Measurements from ENCODE around the gene RAB7B.
"Not testable (repeated sequence)": the region's sequence is repeated elsewhere in the genome, so short reads cannot be mapped to it uniquely, and the experiment has no call there.

RAB7B gene

DNA sequence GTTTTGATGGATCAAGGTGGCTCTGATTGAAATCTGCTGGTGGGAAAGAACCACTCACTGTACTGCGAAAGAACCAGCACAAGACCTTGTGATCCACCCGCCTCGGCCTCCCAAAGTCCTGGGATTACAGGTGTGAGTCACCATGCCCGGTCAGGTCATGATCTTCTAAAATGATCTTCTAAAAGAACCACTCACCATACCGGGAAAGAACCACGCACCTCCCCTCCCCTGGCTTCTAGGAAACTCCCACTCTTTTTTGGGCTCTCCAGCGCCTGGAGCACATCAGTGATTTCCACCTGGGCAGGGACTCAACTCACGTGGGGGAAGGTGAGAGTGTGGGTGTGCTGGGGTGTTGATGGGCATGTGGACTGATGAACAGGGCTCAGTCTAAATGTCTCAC is 7.9 kb upstream of the RAB7B start:
- H3K4me1 Mint-ChIP-seq, result peaks cover 26% of the 10 kb centered on the region
- H3K36me3 Mint-ChIP-seq, result no peaks in the 10 kb centered on the region

DNA sequence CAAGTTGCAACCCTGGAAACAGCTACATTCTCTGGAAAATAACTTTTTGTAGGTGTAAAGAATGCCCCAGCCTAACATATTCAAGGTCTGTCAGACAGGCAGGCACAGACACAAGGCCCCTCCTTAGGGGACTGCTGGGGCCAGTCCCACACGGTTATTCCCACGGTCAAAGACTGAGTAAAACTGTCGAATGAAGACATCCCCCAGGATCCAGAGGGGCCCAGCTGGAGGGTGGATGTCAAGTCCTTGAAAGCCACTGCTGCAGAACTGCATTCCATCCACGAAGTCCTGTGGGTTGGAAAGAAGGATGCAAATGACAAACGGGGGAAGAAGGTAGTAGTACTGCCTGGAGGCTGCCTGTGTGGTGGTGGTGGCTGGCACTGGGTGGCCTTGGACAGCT is 6.9 kb upstream of the RAB7B start:
- Mint-ChIP-seq H3K9me3 (no peaks in the 10 kb centered on the region), H3K4me1 (peaks cover 26% of the 10 kb centered on the region), H3K36me3 (no peaks in the 10 kb centered on the region), H3K4me3 (no peak overlapping the region), H3K27ac (no peak overlapping the region)
- ATAC-seq, result no peak
- no peak for DNase-seq (ENCODE audit: low spot score in 2 of 2)

More for the DNA sequence above, 7.9 kb upstream of the RAB7B start:
- Mint-ChIP-seq H3K27ac (peak overlapping the region; percentile 64), H3K9me3 (no peaks in the 10 kb centered on the region), H3K4me3 (no peak overlapping the region)
- ATAC-seq (peak; percentile 39), DNase-seq (ENCODE audit: low spot score in 2 of 2) (no peak)

DNA sequence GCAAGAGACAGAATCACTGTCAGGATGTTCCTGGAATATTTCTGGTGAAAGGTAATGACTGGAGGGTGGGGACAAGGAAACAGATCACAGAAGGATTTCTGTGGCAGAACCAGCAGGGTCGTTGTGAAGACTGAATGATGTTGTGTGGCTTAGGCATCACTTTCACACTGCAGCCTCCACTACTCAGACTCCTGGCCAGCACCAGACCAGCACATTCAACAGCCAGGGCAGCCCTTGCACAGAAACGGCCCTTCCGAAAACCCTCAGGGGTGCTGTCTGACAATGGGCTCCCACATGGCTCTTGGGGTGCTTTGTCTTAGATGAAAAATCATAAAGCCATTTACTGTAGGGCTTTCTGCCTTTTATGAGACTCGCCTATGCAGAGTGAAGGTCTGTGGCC is 3.8 kb upstream of the RAB7B start:
- no peak for DNase-seq (ENCODE audit: low spot score in 2 of 2)
- no peak overlapping the region for H3K27ac Mint-ChIP-seq
- peaks cover 25% of the 10 kb centered on the region for H3K4me1 Mint-ChIP-seq
- no peak for ATAC-seq
- H3K9me3 Mint-ChIP-seq, result no peaks in the 10 kb centered on the region
- no peak overlapping the region for H3K4me3 Mint-ChIP-seq
- no peaks in the 10 kb centered on the region for H3K36me3 Mint-ChIP-seq

DNA sequence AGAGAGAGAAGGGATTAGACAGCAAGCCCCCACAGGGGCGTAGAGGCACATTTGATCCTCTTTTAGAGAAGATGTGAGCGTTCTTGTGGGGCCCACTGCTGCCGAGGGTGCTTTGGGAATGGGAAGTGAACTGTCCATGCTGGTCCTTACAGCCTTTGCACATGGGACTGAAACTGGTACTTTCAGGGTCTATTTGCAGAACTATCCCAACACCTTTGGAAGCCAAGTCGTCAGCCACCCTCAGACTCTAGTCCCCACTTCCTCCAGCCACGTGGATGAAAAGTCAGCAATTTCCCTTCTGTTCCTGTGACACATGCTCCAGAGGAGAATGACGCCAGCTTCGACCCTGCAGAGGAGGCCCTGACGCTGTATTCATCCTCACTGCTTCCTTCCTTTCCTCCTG is 2.6 kb upstream of the RAB7B start:
- H3K36me3 Mint-ChIP-seq, result no peaks in the 10 kb centered on the region
- H3K27ac Mint-ChIP-seq, result no peak overlapping the region
- H3K4me1 Mint-ChIP-seq, result peaks cover 20% of the 10 kb centered on the region
- no peak overlapping the region for H3K4me3 Mint-ChIP-seq
- no peak for ATAC-seq
- DNase-seq (ENCODE audit: low spot score in 2 of 2), result no peak
- no peaks in the 10 kb centered on the region for H3K9me3 Mint-ChIP-seq

DNA sequence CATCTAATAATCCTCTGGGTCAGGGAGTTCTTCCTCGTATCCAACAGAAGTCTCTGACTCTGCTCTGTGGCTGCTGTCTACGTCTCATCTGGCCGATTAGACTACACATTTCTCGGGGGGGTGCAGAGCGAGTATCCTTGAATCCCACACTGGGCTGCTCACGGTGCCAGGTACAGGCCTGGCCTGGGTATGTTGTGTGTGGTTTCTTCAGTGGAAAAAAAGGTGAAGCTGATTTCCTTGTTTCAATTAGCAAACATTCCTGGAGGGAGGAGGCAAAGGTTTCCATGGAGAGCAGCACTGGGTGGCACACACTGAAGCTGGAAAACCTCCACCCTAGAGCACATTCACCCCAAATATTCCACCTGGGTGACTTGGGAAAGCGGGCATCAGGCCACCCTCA is 2.0 kb upstream of the RAB7B start:
- H3K4me3 Mint-ChIP-seq, result no peak overlapping the region
- H3K27ac Mint-ChIP-seq, result no peak overlapping the region
- peaks cover 20% of the 10 kb centered on the region for H3K4me1 Mint-ChIP-seq
- H3K36me3 Mint-ChIP-seq, result no peaks in the 10 kb centered on the region
- DNase-seq (ENCODE audit: low spot score in 2 of 2), result no peak
- H3K9me3 Mint-ChIP-seq, result no peaks in the 10 kb centered on the region
- ATAC-seq, result no peak

GRCh38 chr1:206004826-206005225 is 1.6 kb upstream of the RAB7B start:
- no peak for DNase-seq (ENCODE audit: low spot score in 2 of 2)
- H3K27ac Mint-ChIP-seq, result no peak overlapping the region
- no peaks in the 10 kb centered on the region for H3K9me3 Mint-ChIP-seq
- no peak overlapping the region for H3K4me3 Mint-ChIP-seq
- ATAC-seq, result no peak
- H3K36me3 Mint-ChIP-seq, result no peaks in the 10 kb centered on the region
- peaks cover 20% of the 10 kb centered on the region for H3K4me1 Mint-ChIP-seq

DNA sequence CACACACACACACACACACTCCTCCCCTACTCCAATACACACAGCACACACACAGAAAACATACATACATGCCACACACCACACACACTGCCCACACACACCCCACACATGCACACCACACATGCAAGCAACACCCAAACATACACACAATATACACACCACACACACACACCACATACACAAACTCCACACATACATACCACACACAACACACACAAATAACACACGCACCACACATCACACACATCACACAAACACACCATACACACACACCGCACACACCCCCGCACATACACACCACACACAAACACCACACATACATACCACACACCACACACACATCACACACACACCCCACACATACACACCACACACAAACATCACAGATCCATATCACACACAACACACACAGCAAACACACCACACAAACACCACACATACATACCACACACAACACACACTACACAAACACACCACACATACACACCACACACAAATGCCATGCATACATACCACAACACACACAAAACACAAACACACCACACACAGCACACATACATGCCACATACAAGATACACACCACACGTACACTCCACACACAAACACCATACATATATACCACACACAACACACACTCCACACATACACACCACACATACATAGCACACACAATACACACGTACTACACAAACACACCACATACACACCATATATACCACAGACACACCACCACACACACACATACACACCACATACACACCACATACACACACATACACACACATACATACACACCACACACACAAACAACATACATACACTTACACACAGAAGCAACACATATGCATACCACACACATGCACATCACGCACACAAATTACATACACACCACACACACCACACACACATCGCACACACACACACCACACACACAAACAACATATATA is 932 bp upstream of the RAB7B start:
- H3K36me3 Mint-ChIP-seq, result no peaks in the 10 kb centered on the region
- H3K4me1 Mint-ChIP-seq, result peaks cover 20% of the 10 kb centered on the region
- H3K4me3 Mint-ChIP-seq, result no peak overlapping the region
- no peak for ATAC-seq
- no peaks in the 10 kb centered on the region for H3K9me3 Mint-ChIP-seq
- H3K27ac Mint-ChIP-seq, result no peak overlapping the region
- DNase-seq (ENCODE audit: low spot score in 2 of 2), result no peak

DNA sequence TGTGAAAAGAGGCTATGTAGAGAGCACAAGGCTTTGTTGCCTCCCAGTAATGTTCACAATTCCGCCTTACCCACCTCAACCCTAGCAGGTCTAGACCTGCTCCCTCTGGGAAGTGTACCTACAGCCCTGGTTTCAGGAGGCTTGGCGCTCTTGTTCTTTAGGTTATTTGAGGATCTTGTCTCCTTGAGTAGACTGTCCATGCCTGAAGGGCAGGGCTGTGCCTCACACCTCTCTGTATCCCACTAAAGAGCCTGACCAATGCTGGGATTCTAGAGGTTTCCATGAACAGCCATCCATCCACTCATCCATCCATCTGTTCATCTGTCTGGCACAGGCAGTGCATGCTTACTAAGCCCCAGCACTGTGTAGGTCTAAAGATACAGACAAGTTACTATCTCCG is 1.0 kb downstream of the RAB7B start:
- Mint-ChIP-seq H3K4me1 (peaks cover 20% of the 10 kb centered on the region), H3K9me3 (no peaks in the 10 kb centered on the region), H3K4me3 (no peak overlapping the region), H3K36me3 (no peaks in the 10 kb centered on the region), H3K27ac (no peak overlapping the region)
- ATAC-seq (no peak), DNase-seq (ENCODE audit: low spot score in 2 of 2) (no peak)

GRCh38 chr1:206001476-206001888 is 1.7 kb downstream of the RAB7B start:
- Mint-ChIP-seq H3K9me3 (no peaks in the 10 kb centered on the region), H3K36me3 (no peaks in the 10 kb centered on the region), H3K4me1 (peaks cover 27% of the 10 kb centered on the region), H3K4me3 (no peak overlapping the region), H3K27ac (no peak overlapping the region)
- DNase-seq (ENCODE audit: low spot score in 2 of 2), result no peak
- ATAC-seq, result peak; percentile 86

DNA sequence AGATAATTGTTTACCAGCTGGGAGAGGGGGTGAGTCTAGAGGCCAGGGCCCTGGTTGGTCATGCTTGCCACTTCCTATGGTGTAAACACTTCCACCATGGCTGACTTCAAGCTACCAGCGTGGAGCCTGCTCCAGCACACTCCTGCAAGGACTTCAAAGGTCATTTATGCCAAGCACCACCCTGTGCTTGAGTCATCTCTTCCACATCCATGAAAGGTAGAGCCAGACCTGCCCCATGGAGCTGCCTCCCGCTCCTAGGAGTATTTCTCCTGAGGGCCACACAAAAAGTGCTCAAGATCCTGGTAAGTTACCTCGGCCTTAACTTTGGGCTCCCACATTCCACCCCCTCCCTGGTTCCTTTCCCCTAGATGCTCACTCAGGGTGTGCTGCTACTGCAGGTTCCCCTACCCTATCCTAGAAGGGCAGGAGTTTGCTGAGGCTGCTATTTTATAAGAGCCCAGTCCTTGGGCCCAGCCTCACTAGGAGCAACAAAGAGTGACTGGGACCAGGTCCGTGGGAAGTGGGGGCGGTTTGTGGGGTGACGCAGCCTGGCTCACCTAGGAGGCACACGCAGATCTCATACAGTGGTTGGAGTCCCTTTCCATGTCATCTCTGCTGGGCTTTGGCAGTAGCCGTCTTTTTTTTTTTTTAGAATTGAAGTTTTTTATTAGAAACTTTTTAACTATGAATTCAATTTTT is 2.4 kb downstream of the RAB7B start:
- Mint-ChIP-seq H3K27ac (no peak overlapping the region), H3K36me3 (no peaks in the 10 kb centered on the region)
- peak; percentile 55 for ATAC-seq

GRCh38 chr1:205998457-205999241 is 4.5 kb downstream of the RAB7B start:
- Mint-ChIP-seq H3K4me3 (no peak overlapping the region), H3K27ac (no peak overlapping the region), H3K36me3 (no peaks in the 10 kb centered on the region), H3K9me3 (no peaks in the 10 kb centered on the region), H3K4me1 (peaks cover 18% of the 10 kb centered on the region)
- DNase-seq (ENCODE audit: low spot score in 2 of 2), result no peak
- no peak for ATAC-seq

More for the DNA sequence above, 2.4 kb downstream of the RAB7B start:
- peaks cover 30% of the 10 kb centered on the region for H3K4me1 Mint-ChIP-seq
- no peak for DNase-seq (ENCODE audit: low spot score in 2 of 2)
- H3K9me3 Mint-ChIP-seq, result no peaks in the 10 kb centered on the region
- H3K4me3 Mint-ChIP-seq, result no peak overlapping the region

GRCh38 chr1:205996641-205997040 is 6.6 kb downstream of the RAB7B start:
- DNase-seq (ENCODE audit: low spot score in 2 of 2); H3K4me3 Mint-ChIP-seq; H3K9me3 Mint-ChIP-seq; ATAC-seq; H3K36me3 Mint-ChIP-seq; H3K27ac Mint-ChIP-seq: not testable (repeated sequence)
- peaks cover 12% of the 10 kb centered on the region for H3K4me1 Mint-ChIP-seq

DNA sequence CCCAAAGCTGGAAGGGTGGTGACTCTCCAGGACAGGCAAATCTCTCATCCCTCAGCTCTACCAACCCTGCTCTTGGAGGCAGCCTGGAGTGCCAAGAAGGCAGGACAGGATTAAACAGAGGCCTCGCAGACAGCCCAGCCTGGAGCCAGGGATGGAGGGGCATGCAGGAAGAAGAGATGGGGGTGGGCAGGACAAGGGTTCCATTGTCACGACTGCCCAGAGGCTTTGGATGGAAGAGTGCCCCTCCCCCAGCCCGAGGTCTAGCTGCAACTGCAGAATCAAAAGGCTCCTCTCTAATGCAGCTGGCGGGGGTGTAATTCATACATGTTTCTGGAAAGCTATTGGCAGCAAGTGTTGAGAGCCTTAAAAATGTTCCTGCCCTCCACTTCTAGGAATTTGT is 8.8 kb downstream of the RAB7B start:
- Mint-ChIP-seq H3K4me1 (peaks cover 9% of the 10 kb centered on the region), H3K36me3 (no peaks in the 10 kb centered on the region)

DNA sequence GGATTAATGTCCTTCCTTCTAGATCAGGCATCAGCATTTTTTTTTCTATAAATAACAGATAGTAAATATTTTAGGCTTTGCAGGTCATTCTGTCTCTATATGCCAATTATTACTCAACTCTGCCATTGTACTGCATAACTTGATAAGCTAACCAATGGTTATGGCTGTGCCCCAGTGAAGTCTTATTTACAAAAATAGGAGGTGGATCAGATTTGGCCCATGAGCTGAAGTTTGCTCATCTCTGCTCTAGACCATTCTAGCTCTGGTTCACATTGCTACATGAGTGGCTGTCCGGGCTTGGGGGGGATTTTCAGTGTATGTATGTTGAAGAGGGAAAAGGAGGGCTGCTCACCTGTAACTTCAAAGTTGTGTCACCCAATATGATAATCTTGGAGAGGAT is 10.1 kb downstream of the RAB7B start:
- H3K36me3 Mint-ChIP-seq, result no peaks in the 10 kb centered on the region
- ATAC-seq (no peak), DNase-seq (ENCODE audit: low spot score in 2 of 2) (no peak)
- peaks cover 9% of the 10 kb centered on the region for H3K4me1 Mint-ChIP-seq
- no peaks in the 10 kb centered on the region for H3K9me3 Mint-ChIP-seq
- H3K4me3 Mint-ChIP-seq, result no peak overlapping the region
- H3K27ac Mint-ChIP-seq, result no peak overlapping the region

More for the DNA sequence above, 8.8 kb downstream of the RAB7B start:
- no peak overlapping the region for H3K4me3 Mint-ChIP-seq
- ATAC-seq, result no peak
- H3K27ac Mint-ChIP-seq, result no peak overlapping the region
- no peak for DNase-seq (ENCODE audit: low spot score in 2 of 2)
- no peaks in the 10 kb centered on the region for H3K9me3 Mint-ChIP-seq

GRCh38 chr1:205992218-205992882 is 10.8 kb downstream of the RAB7B start:
- H3K9me3 Mint-ChIP-seq, result no peaks in the 10 kb centered on the region
- H3K27ac Mint-ChIP-seq, result no peak overlapping the region
- no peaks in the 10 kb centered on the region for H3K36me3 Mint-ChIP-seq
- no peak overlapping the region for H3K4me3 Mint-ChIP-seq
- ATAC-seq (no peak), DNase-seq (ENCODE audit: low spot score in 2 of 2) (no peak)
- H3K4me1 Mint-ChIP-seq, result peaks cover 9% of the 10 kb centered on the region
